Astrocyte (in vitro differentiated cells and primary cell): ENCODE data around the gene PCCA.

Source experiments
- EZH2 ChIP-seq: IDR thresholded peaks from 2 replicates; pipeline ENCODE4 v1.6.1; 2012; ENCODE audit warnings: mild to moderate bottlenecking, low read length, inconsistent platforms; ENCODE audit not compliant: insufficient read depth
- TF ChIP-seq, protein P1 (sequence below): IDR thresholded peaks from 2 replicates; pipeline ENCODE4 v1.5.1; 2011; ENCODE audit warnings: low read depth, mild to moderate bottlenecking, inconsistent platforms, low read length, moderate library complexity; ENCODE audit not compliant: insufficient read depth

DNA sequence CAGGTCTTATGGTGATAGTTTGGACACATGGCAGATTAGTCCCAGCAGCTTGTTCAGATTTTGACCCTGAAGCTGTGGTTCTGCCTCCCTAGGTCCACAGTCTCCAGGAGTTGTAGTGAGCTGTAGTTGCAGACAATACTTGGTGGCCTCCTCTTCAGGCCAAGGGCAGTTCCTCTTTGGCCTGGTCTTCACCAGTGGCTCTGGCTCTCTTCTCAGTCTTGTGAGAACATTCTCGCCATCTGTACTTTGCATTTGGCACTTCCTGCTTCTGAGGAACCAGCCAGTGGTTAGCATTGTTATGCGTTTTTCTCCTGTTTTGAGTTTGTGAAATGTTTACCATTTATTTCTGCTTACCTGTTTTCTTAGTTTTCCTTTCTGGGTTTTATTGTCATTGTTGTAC is 40.7 kb downstream of the PCCA start:
- TF ChIP-seq, protein P1, sequence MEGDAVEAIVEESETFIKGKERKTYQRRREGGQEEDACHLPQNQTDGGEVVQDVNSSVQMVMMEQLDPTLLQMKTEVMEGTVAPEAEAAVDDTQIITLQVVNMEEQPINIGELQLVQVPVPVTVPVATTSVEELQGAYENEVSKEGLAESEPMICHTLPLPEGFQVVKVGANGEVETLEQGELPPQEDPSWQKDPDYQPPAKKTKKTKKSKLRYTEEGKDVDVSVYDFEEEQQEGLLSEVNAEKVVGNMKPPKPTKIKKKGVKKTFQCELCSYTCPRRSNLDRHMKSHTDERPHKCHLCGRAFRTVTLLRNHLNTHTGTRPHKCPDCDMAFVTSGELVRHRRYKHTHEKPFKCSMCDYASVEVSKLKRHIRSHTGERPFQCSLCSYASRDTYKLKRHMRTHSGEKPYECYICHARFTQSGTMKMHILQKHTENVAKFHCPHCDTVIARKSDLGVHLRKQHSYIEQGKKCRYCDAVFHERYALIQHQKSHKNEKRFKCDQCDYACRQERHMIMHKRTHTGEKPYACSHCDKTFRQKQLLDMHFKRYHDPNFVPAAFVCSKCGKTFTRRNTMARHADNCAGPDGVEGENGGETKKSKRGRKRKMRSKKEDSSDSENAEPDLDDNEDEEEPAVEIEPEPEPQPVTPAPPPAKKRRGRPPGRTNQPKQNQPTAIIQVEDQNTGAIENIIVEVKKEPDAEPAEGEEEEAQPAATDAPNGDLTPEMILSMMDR: no peak
- no peak for TF ChIP-seq EZH2
